ENCODE results near the gene HOXD9.
A peak's percentile ranks its signal among the peaks of the same experiment; 100 is the strongest.

HOXD9 gene

DNA sequence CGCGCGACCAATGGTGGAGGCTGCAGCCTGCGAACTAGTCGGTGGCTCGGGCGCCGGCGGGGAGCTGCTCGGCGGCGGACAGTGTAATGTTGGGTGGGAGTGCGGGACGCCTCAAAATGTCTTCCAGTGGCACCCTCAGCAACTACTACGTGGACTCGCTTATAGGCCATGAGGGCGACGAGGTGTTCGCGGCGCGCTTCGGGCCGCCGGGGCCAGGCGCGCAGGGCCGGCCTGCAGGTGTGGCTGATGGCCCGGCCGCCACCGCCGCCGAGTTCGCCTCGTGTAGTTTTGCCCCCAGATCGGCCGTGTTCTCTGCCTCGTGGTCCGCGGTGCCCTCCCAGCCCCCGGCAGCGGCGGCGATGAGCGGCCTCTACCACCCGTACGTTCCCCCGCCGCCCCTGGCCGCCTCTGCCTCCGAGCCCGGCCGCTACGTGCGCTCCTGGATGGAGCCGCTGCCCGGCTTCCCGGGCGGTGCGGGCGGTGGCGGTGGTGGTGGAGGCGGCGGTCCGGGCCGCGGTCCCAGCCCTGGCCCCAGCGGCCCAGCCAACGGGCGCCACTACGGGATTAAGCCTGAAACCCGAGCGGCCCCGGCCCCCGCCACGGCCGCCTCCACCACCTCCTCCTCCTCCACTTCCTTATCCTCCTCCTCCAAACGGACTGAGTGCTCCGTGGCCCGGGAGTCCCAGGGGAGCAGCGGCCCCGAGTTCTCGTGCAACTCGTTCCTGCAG, at the start of gene HOXD9:
HOXD9 (plus strand) TSS at position 37 of the 728 bp plus-strand sequence; CDS start at position 87, 50 bp downstream.
- peak; percentile 53 for DNase-seq

GRCh38 chr2:176072951-176073904, 49.3 kb upstream of the HOXD9 start:
- DNase-seq: no peak

DNA sequence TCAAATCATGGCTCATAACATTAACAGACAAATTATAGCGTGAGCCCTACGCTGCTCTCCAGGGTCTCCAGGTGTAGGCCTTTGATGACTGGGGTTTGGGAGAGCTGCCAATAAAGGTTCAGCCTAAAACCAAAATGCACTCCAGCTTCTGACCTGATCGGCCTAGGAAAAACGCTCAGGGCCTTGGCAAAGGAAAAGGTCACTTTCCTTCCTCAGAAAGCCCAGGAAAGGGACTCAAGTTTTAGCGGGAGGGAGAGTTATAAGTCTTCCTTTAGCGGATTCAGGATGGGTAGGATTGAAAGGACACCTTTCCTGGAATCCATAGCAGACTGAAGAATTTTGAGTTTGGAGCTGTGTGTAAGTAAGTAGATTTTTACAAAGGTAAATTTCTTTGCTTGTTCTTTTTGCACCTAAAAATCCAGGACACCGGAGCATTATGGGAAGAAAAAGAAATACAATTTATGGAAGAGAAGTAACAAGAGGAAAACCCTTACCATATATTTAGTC, 47.5 kb upstream of the HOXD9 start:
- DNase-seq: no peak

- no peak for DNase-seq
Observed at GRCh38 chr2:176075481-176075880, 47.0 kb upstream of the HOXD9 start.

GRCh38 chr2:176076063-176076462, 46.5 kb upstream of the HOXD9 start:
- DNase-seq: no peak

GRCh38 chr2:176076796-176077195, 45.7 kb upstream of the HOXD9 start:
- DNase-seq: no peak

DNA sequence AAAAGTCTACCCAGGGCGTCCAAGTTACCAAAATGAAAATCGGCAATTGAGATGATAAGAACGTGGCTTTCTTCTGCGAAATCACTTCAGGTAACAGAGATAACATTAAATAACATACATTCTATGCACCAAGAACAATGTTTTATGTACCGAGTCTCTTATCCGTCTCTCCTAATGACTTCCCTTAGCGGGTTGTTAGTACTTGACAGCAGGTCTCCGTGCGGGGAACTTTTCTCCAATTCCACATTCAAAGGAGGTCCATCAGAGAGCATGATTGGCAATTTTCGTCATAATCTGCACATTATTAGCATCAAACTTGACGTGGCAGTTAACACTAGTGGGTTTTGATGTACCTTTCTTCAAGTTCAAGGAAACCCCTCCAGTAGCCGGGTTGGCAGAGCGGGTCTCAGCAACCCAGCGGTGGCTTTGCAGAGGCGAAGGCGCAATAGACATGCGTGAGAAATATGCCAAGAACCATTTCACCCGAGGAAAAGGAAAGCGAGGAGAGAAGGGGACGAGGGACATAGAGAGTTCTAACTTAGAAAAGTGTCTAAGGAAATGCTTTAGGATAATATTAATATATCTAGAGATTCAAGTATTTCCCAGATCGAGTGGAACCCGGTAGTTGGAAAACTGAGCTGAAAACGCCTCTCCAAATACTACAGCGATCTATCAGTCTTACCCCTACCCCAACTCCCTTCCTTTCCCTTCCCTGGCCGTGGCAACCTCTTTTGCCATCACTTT, 43.8 kb upstream of the HOXD9 start:
- no peak for DNase-seq

DNA sequence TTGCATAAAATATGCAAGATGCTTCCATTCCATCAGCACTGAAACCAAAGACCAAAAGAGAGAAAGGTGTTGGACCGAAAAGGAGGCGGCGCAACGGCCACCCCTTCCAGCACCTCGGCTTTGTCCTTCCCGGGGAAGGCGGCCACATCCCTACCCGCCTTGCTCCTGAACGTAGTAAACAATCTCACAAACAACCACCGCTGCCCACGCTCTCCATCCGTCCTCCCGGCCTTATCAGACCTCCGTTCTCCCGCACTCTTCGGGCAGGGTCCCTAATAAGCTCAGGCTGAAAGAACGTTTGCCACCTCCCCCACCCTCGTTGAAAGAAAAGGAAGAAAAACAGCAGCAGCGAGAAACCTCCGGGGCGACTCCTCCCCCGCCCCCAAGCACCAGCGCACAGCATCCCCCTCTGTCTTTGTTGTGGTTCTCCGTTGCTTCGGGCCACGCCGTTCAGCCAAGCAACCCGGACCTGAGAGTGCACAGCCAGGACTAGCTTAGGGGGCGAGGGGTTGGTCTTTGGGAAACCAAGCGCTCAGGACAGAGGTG, 43.2 kb upstream of the HOXD9 start:
- DNase-seq: no peak

- DNase-seq: peak; percentile 83
Observed at GRCh38 chr2:176079831-176080539, 42.5 kb upstream of the HOXD9 start.

DNA sequence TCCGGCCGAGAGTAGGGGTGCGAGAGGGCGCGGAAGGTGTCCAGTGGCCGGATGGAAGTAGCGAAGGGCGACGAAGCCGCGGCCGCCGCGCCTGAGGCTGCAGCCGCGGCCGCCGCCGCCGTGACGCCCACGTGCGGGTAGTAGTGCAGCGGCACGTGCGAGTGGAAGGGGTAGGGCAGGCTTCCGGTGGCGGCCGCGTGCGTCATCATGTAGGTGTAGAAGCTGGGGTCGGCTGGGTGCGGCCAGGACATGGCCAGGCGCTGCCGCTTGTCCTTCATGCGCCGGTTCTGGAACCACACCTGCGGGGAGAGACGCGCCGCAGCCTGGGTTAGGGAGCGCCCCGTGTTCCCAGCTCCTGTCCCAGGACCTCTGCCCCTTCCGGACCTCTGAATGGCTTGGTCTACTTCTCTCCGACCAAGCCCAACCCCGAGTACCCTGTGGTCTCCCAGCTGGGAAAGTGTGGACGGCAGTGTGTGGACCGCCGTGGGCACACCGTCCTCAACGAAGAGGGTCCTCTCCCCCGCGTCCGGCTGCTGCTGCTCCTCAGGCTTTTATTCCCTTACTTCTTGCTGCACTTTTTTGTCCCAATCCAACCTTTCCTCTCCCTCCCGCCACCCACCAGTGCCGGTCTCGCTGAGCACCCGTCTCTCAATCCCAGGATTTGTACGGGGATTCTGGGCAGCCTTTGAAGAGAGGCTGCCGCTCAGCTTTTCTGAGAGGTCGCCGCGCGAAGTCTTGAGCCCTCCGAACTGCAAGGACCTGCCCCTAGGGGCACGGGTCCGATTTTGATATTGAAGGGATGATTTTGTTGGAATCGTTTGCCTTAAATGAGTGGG, 41.8 kb upstream of the HOXD9 start:
- peak; percentile 56 for DNase-seq

- no peak for DNase-seq
Observed at GRCh38 chr2:176081376-176081836, 41.1 kb upstream of the HOXD9 start.

GRCh38 chr2:176081837-176082524, 40.5 kb upstream of the HOXD9 start:
- DNase-seq: peak; percentile 56

DNA sequence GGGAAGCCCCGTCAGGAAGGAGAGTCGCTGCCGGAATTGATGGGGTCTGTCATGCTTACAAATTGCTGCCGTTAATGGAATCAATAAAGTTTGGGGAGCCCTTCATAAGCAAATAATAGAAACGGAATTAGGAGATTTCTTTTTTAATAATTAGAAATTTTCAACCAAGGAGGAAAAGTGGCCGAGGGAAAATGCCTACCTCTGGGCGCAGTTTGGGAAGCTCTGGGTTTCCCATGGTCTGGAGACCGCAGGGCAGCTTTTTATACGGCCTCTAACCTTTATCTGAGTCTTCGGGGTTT, 40.0 kb upstream of the HOXD9 start:
- no peak for DNase-seq

DNA sequence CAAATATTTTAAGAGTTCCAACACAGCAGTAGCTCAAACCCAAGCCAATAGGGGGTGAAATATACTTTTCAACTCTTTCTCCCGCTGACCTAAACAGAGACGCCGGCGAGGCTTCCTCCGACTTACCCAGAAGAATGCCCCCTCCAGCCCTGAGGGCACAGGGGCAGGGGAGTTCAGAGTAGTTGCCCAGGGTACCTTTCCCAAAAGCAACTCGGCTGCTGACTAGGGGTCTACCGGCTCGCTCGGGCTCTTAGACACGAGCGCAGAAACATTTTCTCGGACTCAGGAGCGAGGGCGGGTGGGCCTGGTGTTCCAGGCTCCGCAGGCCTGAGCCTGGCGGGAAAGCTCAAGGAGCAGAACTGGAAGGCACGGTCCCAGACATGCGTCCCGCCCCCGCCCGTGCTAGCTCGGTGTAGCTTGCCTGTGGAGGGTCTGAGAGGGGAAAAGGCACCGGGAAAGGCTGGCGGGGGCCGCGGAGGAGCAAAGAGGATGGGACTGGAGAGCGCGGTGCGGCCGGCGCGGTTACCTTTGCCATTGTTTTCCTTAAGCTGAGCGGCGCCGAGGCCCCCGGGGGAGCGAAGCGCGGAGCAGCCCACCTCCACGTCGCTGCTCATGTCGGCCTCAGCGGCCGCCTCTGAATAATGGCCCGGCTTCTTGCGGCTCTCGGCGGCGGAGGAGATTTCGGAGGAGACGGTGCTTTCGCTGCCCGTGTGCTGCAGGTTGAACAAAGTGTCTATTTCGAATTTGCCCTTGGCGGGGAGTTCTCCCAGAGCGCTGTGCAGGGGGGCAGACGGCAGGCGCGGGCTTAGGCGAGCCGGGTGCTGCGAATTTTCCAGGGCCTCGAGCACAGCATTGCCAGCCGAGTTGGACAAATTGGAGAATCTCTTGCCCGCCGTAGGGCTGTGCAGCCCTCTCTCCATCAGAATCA, 39.4 kb upstream of the HOXD9 start:
- DNase-seq: no peak

DNA sequence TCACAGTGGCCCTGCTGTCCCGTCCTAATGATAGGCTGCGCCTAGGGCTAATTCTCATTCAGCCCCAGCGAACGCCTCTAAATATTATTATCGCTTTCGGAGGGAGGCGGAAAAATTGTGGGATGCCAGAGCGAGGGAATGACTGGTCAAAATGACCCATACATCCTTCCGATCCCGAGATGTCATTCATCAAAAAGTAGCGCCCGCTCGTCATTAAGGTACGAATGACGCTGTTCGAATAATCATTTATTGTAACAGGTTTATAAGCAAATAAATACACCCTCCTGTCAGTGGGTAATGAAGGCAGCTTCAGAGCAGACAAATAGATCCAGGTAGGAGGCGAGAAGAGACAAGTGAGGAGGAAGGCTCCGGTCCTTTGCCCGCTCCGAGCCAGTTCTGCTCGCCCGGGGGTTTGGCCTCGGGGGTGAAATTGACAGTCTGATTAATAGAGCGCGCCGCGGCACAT, 38.7 kb upstream of the HOXD9 start, which contains the start of gene EVX2:
EVX2 (minus strand) TSS at position 167 of the 466 bp plus-strand sequence. CDS start 186 bp downstream, outside the sequence.
- no peak for DNase-seq

- no peak for DNase-seq
Observed at GRCh38 chr2:176084611-176085119, 37.9 kb upstream of the HOXD9 start.

- DNase-seq: no peak
Observed at GRCh38 chr2:176085120-176085788, 37.3 kb upstream of the HOXD9 start.
